CD4-positive, CD25-positive, alpha-beta regulatory T cell (primary cell): ENCODE data around the gene GIPR. TPM values are rescaled to one million over a fixed set of nuclear protein-coding genes. Genes with fewer than 3 reads are reported as not detected.

Experiments
- ATAC-seq, 2 donors: fragments of 150-1000 bp; cut with Tn5 transposase; one replicate each; pipeline ENCODE4 v1.10.0; 2021; ENCODE audit warnings: low read depth in 2 of 2, moderate number of reproducible peaks in 2 of 2, moderate library complexity in 1 of 2
- DNase-seq, 3 donors: peaks; one replicate each; pipeline versions ENCODE4 v3.0.0 to v3.0.0-alpha.2; 2012 to 2022; ENCODE audit warnings: mixed read lengths in 1 of 3
- H3K27ac ChIP-seq: one replicate; pipeline ENCODE4 v1.7.0; 2013; ENCODE audit warnings: mild to moderate bottlenecking, low read length; ENCODE audit not compliant: insufficient read depth, poor library complexity, severe bottlenecking
- H3K27me3 ChIP-seq: one replicate; pipeline ENCODE4 v1.7.0; 2013; ENCODE audit warnings: low read length; ENCODE audit not compliant: control insufficient read depth, insufficient read depth
- H3K36me3 ChIP-seq: one replicate; pipeline ENCODE4 v1.7.0; 2013; ENCODE audit warnings: mild to moderate bottlenecking, low read length, moderate library complexity; ENCODE audit not compliant: control insufficient read depth, insufficient read depth
- H3K4me1 ChIP-seq: 2 replicates; pipeline ENCODE4 v1.7.0; 2013; ENCODE audit warnings: mild to moderate bottlenecking, low read length; ENCODE audit not compliant: insufficient read depth, control insufficient read depth, poor library complexity, severe bottlenecking
- H3K4me3 ChIP-seq: one replicate; pipeline ENCODE4 v1.7.0; 2013; ENCODE audit warnings: low read depth, mild to moderate bottlenecking, low read length, moderate library complexity
- H3K9me3 ChIP-seq, 2 experiments: 1 replicate in 1 of 2; 2 replicates in 1 of 2; pipeline ENCODE4 v1.7.0; 2013; ENCODE audit warnings: low read length in 2 of 2, mild to moderate bottlenecking in 1 of 2, moderate library complexity in 1 of 2; ENCODE audit not compliant: control insufficient read depth in 2 of 2
- H3K27ac Mint-ChIP-seq, 3 donors: one replicate each; pipeline ENCODE4 v1.8.0; 2020 to 2022; ENCODE audit warnings: mild to moderate bottlenecking in 3 of 3, mixed read lengths in 3 of 3, moderate library complexity in 2 of 3
- H3K27me3 Mint-ChIP-seq: one replicate; pipeline ENCODE4 v1.8.0; 2022; ENCODE audit warnings: mild to moderate bottlenecking, mixed read lengths
- H3K36me3 Mint-ChIP-seq: one replicate; pipeline ENCODE4 v1.8.0; 2020; ENCODE audit warnings: mixed read lengths
- H3K4me1 Mint-ChIP-seq, 4 donors: one replicate each; pipeline ENCODE4 v1.8.0; 2020 to 2022; ENCODE audit warnings: mixed read lengths in 4 of 4, mild to moderate bottlenecking in 1 of 4
- H3K4me3 Mint-ChIP-seq, 4 donors: one replicate each; pipeline ENCODE4 v1.8.0; 2020 to 2022; ENCODE audit warnings: mild to moderate bottlenecking in 4 of 4, mixed read lengths in 4 of 4, moderate library complexity in 3 of 4
- H3K9me3 Mint-ChIP-seq, 7 donors: one replicate each; pipeline ENCODE4 v1.8.0; 2020 to 2022; ENCODE audit warnings: mixed read lengths in 7 of 7, mild to moderate bottlenecking in 3 of 7, moderate library complexity in 2 of 7
- polyA plus RNA-seq, 4 donors: library from polyadenylated mRNA; unstranded; fragments of 300-500 nt; fragmentation: Illumina TruSeq; gene quantifications; one replicate each; pipeline ENCODE4 v1.2.3, GENCODE V29; 2021
- total RNA-seq: library from RNA; stranded (reverse); gene quantifications from one replicate; pipeline ENCODE4 v1.2.3, GENCODE V29; 2022

GIPR gene
- total and polyA plus RNA-seq, 5 donors from 2014 or later, result 0.15 to 9.3 (median 0.18) TPM; not detected in 1

GRCh38 chr19:45730368-45731288 lies 62.6 kb downstream of the GIPR start, which contains the start of gene FBXO46:
Gene FBXO46, minus strand, starts transcription at chr19:45730896. Its CDS starts 17,401 bp downstream, at chr19:45713495.
- no peaks in the 10 kb centered on the region for H3K9me3 ChIP-seq
- Mint-ChIP-seq H3K27me3 (no peaks in the 10 kb centered on the region), H3K4me1 (peaks cover 0 to 47% (median 32%) of the 10 kb centered on the region in 4 donors), H3K36me3 (no peaks in the 10 kb centered on the region), H3K27ac (peak within 1 kb of the TSS; percentile 77 to 97 (median 92)), H3K9me3 (peaks cover 0 to 2% (median 0%) of the 10 kb centered on the region in 7 donors), H3K4me3 (peak within 1 kb of the TSS; percentile 90 to 97 (median 96))
- DNase-seq (peak; percentile 90 to 96 (median 92)), ATAC-seq (peak; percentile 97 to 98)
- H3K27ac ChIP-seq, result peak within 1 kb of the TSS; percentile 83
- H3K4me1 ChIP-seq, result peaks cover 26% of the 10 kb centered on the region
- no peaks in the 10 kb centered on the region for H3K27me3 ChIP-seq
- no peaks in the 10 kb centered on the region for H3K36me3 ChIP-seq
- H3K4me3 ChIP-seq, result peak within 1 kb of the TSS; percentile 88

Other genes with a start within 250 kb of the GIPR start
- 30.5 TPM for gene ERCC1, start 244.3 kb upstream of the GIPR start, total RNA-seq
- gene ERCC1, start 244.3 kb upstream of the GIPR start, polyA plus RNA-seq, result 10 to 100 TPM; 25.9 to 28.7 (median 26.3) TPM
- gene FOSB, start 200.2 kb upstream of the GIPR start, total RNA-seq, result 731 TPM
- gene FOSB, start 200.2 kb upstream of the GIPR start, polyA plus RNA-seq, result 10 to 100 TPM in 2 of 4 donors, 1 to 10 TPM in 2; 5.2 to 12.7 (median 9.6) TPM
- gene RTN2, start 171.2 kb upstream of the GIPR start, total RNA-seq, result 1.5 TPM
- under 1 TPM; 0.09 to 0.88 (median 0.28) TPM for gene RTN2, start 171.2 kb upstream of the GIPR start, polyA plus RNA-seq
- 2.3 TPM for gene PPM1N, start 169.8 kb upstream of the GIPR start, total RNA-seq
- 1 to 10 TPM; 2.5 to 6.7 (median 3.7) TPM for gene PPM1N, start 169.8 kb upstream of the GIPR start, polyA plus RNA-seq
- gene VASP, start 160.7 kb upstream of the GIPR start, total RNA-seq, result 115 TPM
- gene VASP, start 160.7 kb upstream of the GIPR start, polyA plus RNA-seq, result 10 to 100 TPM; 40.3 to 53.2 (median 50.4) TPM
- 7.3 TPM for gene OPA3, start 83.4 kb upstream of the GIPR start, total RNA-seq
- 1 to 10 TPM; 4.7 to 8.2 (median 5.9) TPM for gene OPA3, start 83.4 kb upstream of the GIPR start, polyA plus RNA-seq
- not detected for gene GPR4, start 66.0 kb upstream of the GIPR start, total RNA-seq
- not detected for gene GPR4, start 66.0 kb upstream of the GIPR start, polyA plus RNA-seq
- gene EML2, start 28.8 kb upstream of the GIPR start, total RNA-seq, result 90.0 TPM
- 10 to 100 TPM; 15.1 to 23.8 (median 18.3) TPM for gene EML2, start 28.8 kb upstream of the GIPR start, polyA plus RNA-seq
- 271 TPM for gene SNRPD2, start 23.7 kb downstream of the GIPR start, total RNA-seq
- gene SNRPD2, start 23.7 kb downstream of the GIPR start, polyA plus RNA-seq, result 1,000 to 10,000 TPM; 1,054 to 1,255 (median 1,105) TPM
- 10.0 TPM for gene QPCTL, start 24.4 kb downstream of the GIPR start, total RNA-seq
- gene QPCTL, start 24.4 kb downstream of the GIPR start, polyA plus RNA-seq, result 1 to 10 TPM in 1 of 4 donors, under 1 TPM in 3; 0.37 to 1.1 (median 0.52) TPM
- gene FBXO46, start 62.7 kb downstream of the GIPR start, total RNA-seq, result 26.5 TPM
- gene FBXO46, start 62.7 kb downstream of the GIPR start, polyA plus RNA-seq, result 10 to 100 TPM in 3 of 4 donors, 1 to 10 TPM in 1; 8.0 to 12.0 (median 10.5) TPM
- not detected for gene MEIOSIN, start 65.2 kb downstream of the GIPR start, total RNA-seq
- not detected for gene MEIOSIN, start 65.2 kb downstream of the GIPR start, polyA plus RNA-seq
- gene SIX5, start 101.0 kb downstream of the GIPR start, total RNA-seq, result 1.3 TPM
- under 1 TPM in 3 of 4 donors, not detected in 1; 0.17 to 0.31 (median 0.20) TPM for gene SIX5, start 101.0 kb downstream of the GIPR start, polyA plus RNA-seq
- gene DMPK, start 114.3 kb downstream of the GIPR start, total RNA-seq, result 68.1 TPM
- 1 to 10 TPM in 3 of 4 donors, under 1 TPM in 1; 0.61 to 1.6 (median 1.5) TPM for gene DMPK, start 114.3 kb downstream of the GIPR start, polyA plus RNA-seq
- gene DMWD, start 124.6 kb downstream of the GIPR start, total RNA-seq, result 63.8 TPM
- gene DMWD, start 124.6 kb downstream of the GIPR start, polyA plus RNA-seq, result 10 to 100 TPM; 13.5 to 18.3 (median 15.7) TPM
- gene RSPH6A, start 147.1 kb downstream of the GIPR start, total RNA-seq, result 0.20 TPM
- not detected for gene RSPH6A, start 147.1 kb downstream of the GIPR start, polyA plus RNA-seq
- 87.6 TPM for gene SYMPK, start 194.9 kb downstream of the GIPR start, total RNA-seq
- 10 to 100 TPM in 2 of 4 donors, 1 to 10 TPM in 2; 5.0 to 13.0 (median 8.6) TPM for gene SYMPK, start 194.9 kb downstream of the GIPR start, polyA plus RNA-seq
- not detected for gene FOXA3, start 196.1 kb downstream of the GIPR start, total RNA-seq
- gene FOXA3, start 196.1 kb downstream of the GIPR start, polyA plus RNA-seq, result not detected
- gene IRF2BP1, start 217.9 kb downstream of the GIPR start, total RNA-seq, result 21.2 TPM
- 1 to 10 TPM; 4.5 to 6.4 (median 5.4) TPM for gene IRF2BP1, start 217.9 kb downstream of the GIPR start, polyA plus RNA-seq
- 8.7 TPM for gene MYPOP, start 234.4 kb downstream of the GIPR start, total RNA-seq
- gene MYPOP, start 234.4 kb downstream of the GIPR start, polyA plus RNA-seq, result under 1 TPM in 3 of 4 donors, not detected in 1; 0.17 to 0.44 (median 0.20) TPM
- not detected for gene NANOS2, start 246.6 kb downstream of the GIPR start, total RNA-seq
- not detected for gene NANOS2, start 246.6 kb downstream of the GIPR start, polyA plus RNA-seq